Mesendoderm (in vitro differentiated cells): ENCODE measurements around the gene SFXN4.

ENCODE experiments used
- DNase-seq: peaks from one replicate; pipeline ENCODE4 v3.0.0; 2013
- H2AK5ac ChIP-seq: 2 replicates; pipeline ENCODE4 v1.6.1; 2013; ENCODE audit warnings: low read length, inconsistent platforms
- H2BK120ac ChIP-seq: 2 replicates; pipeline ENCODE4 v1.6.1; 2013; ENCODE audit warnings: low read depth, mild to moderate bottlenecking, low read length, moderate library complexity, mixed read lengths
- H2BK15ac ChIP-seq: replicated peaks from 2 replicates; pipeline ENCODE4 v1.6.1; 2013; ENCODE audit warnings: low read depth, mild to moderate bottlenecking, moderate library complexity
- H2BK5ac ChIP-seq: 2 replicates; pipeline ENCODE4 v1.6.1; 2013; ENCODE audit warnings: low read length, inconsistent platforms
- H3K18ac ChIP-seq: 2 replicates; pipeline ENCODE4 v1.6.1; 2013; ENCODE audit warnings: mild to moderate bottlenecking, low read length, mixed read lengths
- H3K23ac ChIP-seq: one replicate; pipeline ENCODE4 v1.6.1; 2013; ENCODE audit warnings: low read length
- H3K27ac ChIP-seq: 2 replicates; pipeline ENCODE4 v1.5.1; 2013; ENCODE audit warnings: low read depth, mild to moderate bottlenecking, inconsistent platforms, low read length, moderate library complexity
- H3K27me3 ChIP-seq: 2 replicates; pipeline ENCODE4 v1.6.1; 2013; ENCODE audit warnings: low read length, control low read depth, mild to moderate bottlenecking, inconsistent platforms; ENCODE audit not compliant: insufficient read depth, poor library complexity
- H3K36me3 ChIP-seq: 2 replicates; pipeline ENCODE4 v1.6.1; 2013; ENCODE audit warnings: low read length, inconsistent platforms; ENCODE audit not compliant: control insufficient read depth, insufficient read depth
- H3K4ac ChIP-seq: one replicate; pipeline ENCODE4 v1.6.1; 2013; ENCODE audit warnings: low read depth, mild to moderate bottlenecking, low read length, moderate library complexity
- H3K4me1 ChIP-seq: 2 replicates; pipeline ENCODE4 v1.6.1; 2013; ENCODE audit warnings: low read depth, low read length, inconsistent platforms; ENCODE audit not compliant: control insufficient read depth
- H3K4me2 ChIP-seq: 2 replicates; pipeline ENCODE4 v1.6.1; 2013; ENCODE audit warnings: low read length
- H3K4me3 ChIP-seq: 2 replicates; pipeline ENCODE4 v1.5.1; 2013; ENCODE audit warnings: mild to moderate bottlenecking, low read length
- H3K56ac ChIP-seq: one replicate; pipeline ENCODE4 v1.6.1; 2013; ENCODE audit warnings: low read length
- H3K79me1 ChIP-seq: 2 replicates; pipeline ENCODE4 v1.6.1; 2013; ENCODE audit warnings: low read length, inconsistent platforms
- H3K79me2 ChIP-seq: 2 replicates; pipeline ENCODE4 v1.6.1; 2013; ENCODE audit warnings: mild to moderate bottlenecking, low read length; ENCODE audit not compliant: control insufficient read depth, insufficient read depth
- H3K9ac ChIP-seq: 2 replicates; pipeline ENCODE4 v1.6.1; 2013; ENCODE audit warnings: low read length, inconsistent platforms
- H4K5ac ChIP-seq: one replicate; pipeline ENCODE4 v1.6.1; 2013; ENCODE audit warnings: low read length
- H4K8ac ChIP-seq: one replicate; pipeline ENCODE4 v1.6.1; 2013; ENCODE audit warnings: low read depth, mild to moderate bottlenecking, control low read depth, low read length, moderate library complexity
- WGBS: extraction: QIAGEN DNeasy Blood & Tissue Kit; methylation state at CpG from one replicate; pipeline ENCODE4 v1.1.7; 2013; ENCODE audit warnings: low lambda C conversion rate, missing lambda C conversion rate; ENCODE audit not compliant: insufficient coverage; ENCODE audit errors: extremely low coverage; 5-methylcytosine and 5-hydroxymethylcytosine counted together

SFXN4 gene

GRCh38 chr10:119205894-119206602 is 40.5 kb upstream of the SFXN4 start:
- H3K4me1 ChIP-seq = peaks cover 3% of the 10 kb centered on the region
- H3K4me3 ChIP-seq = no peak overlapping the region
- peak overlapping the region; percentile 30 for H3K4me2 ChIP-seq
- no peaks in the 10 kb centered on the region for H3K36me3 ChIP-seq
- peak overlapping the region; percentile 90 for H3K27ac ChIP-seq
- no peak overlapping the region for H3K4ac ChIP-seq
- H3K79me1 ChIP-seq = no peaks in the 10 kb centered on the region
- H3K27me3 ChIP-seq = peaks cover 8% of the 10 kb centered on the region
- no peak overlapping the region for H2AK5ac ChIP-seq
- no peak overlapping the region for H2BK15ac ChIP-seq
- no peak overlapping the region for H4K5ac ChIP-seq
- H4K8ac ChIP-seq = peak overlapping the region; percentile 78
- no peak overlapping the region for H2BK5ac ChIP-seq
- H3K23ac ChIP-seq = no peak overlapping the region
- DNase-seq = peak; percentile 72
- peak overlapping the region; percentile 80 for H3K9ac ChIP-seq
- H3K79me2 ChIP-seq = no peaks in the 10 kb centered on the region
- no peak overlapping the region for H3K18ac ChIP-seq
- H3K56ac ChIP-seq = peak overlapping the region; percentile 45
- WGBS = no CpG with 5 or more reads among the region's 17 CpGs
- no peak overlapping the region for H2BK120ac ChIP-seq

DNA sequence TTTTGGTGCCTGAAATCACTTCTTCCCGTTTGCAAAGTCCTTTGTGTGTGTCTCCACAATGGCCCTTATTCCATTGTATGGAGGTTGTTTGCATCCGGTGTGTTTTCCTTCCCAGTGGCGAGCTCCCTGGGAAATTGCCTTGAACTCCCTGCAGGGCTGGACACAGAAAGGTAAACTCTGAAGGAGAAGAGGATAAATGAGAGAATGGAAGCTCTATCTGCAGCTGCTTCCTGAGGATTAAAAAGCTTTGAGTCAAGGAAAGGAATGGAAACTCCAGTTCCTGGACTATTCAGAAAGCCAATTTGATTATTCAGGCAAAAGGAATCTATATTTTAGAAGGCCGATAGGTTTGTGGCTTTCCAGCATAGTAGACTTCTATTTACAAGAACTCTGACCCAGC is 37.5 kb upstream of the SFXN4 start:
- Histone ChIP-seq H3K18ac (no peak overlapping the region), H2BK5ac (no peak overlapping the region), H3K27ac (no peak overlapping the region), H3K56ac (no peak overlapping the region), H3K4me2 (no peak overlapping the region), H2BK15ac (no peak overlapping the region), H4K8ac (no peak overlapping the region), H3K79me2 (no peaks in the 10 kb centered on the region), H3K36me3 (no peaks in the 10 kb centered on the region), H2AK5ac (no peak overlapping the region), H3K27me3 (no peaks in the 10 kb centered on the region), H4K5ac (no peak overlapping the region), H3K79me1 (no peaks in the 10 kb centered on the region), H3K4ac (no peak overlapping the region), H3K4me3 (no peak overlapping the region), H2BK120ac (no peak overlapping the region), H3K9ac (no peak overlapping the region), H3K23ac (no peak overlapping the region), H3K4me1 (no peaks in the 10 kb centered on the region)
- WGBS = no CpG with 5 or more reads among the region's 4 CpGs
- DNase-seq = no peak

DNA sequence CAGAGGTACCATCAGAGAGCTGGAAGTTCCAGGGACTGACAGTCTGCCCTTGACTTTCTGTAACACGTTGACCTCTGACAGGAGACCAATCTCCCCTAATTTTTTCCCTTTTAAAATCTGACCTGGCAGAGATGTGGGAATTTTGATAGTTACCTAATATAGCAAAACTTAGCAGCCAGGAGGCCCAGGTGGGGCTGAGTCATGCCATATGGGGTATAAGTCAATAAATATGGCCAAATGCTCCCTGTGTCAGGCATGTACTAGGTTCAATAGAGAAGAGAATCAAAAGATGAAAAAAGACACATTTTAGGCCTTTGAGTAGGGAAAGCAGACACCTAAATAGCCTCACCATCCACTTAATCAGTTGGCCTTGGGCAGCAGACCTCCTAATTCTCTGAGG is 35.7 kb upstream of the SFXN4 start:
- no peak overlapping the region for H2BK120ac ChIP-seq
- no peak overlapping the region for H3K27ac ChIP-seq
- H3K56ac ChIP-seq = no peak overlapping the region
- no CpG with 5 or more reads among the region's 1 CpG for WGBS
- H4K8ac ChIP-seq = no peak overlapping the region
- no peaks in the 10 kb centered on the region for H3K4me1 ChIP-seq
- no peaks in the 10 kb centered on the region for H3K36me3 ChIP-seq
- no peak overlapping the region for H2AK5ac ChIP-seq
- no peak overlapping the region for H3K9ac ChIP-seq
- no peak overlapping the region for H3K18ac ChIP-seq
- H3K79me2 ChIP-seq = no peaks in the 10 kb centered on the region
- H3K4me2 ChIP-seq = no peak overlapping the region
- no peaks in the 10 kb centered on the region for H3K79me1 ChIP-seq
- no peak overlapping the region for H2BK15ac ChIP-seq
- DNase-seq = no peak
- no peak overlapping the region for H3K4ac ChIP-seq
- H3K23ac ChIP-seq = no peak overlapping the region
- H2BK5ac ChIP-seq = no peak overlapping the region
- no peak overlapping the region for H4K5ac ChIP-seq
- no peaks in the 10 kb centered on the region for H3K27me3 ChIP-seq
- H3K4me3 ChIP-seq = no peak overlapping the region

DNA sequence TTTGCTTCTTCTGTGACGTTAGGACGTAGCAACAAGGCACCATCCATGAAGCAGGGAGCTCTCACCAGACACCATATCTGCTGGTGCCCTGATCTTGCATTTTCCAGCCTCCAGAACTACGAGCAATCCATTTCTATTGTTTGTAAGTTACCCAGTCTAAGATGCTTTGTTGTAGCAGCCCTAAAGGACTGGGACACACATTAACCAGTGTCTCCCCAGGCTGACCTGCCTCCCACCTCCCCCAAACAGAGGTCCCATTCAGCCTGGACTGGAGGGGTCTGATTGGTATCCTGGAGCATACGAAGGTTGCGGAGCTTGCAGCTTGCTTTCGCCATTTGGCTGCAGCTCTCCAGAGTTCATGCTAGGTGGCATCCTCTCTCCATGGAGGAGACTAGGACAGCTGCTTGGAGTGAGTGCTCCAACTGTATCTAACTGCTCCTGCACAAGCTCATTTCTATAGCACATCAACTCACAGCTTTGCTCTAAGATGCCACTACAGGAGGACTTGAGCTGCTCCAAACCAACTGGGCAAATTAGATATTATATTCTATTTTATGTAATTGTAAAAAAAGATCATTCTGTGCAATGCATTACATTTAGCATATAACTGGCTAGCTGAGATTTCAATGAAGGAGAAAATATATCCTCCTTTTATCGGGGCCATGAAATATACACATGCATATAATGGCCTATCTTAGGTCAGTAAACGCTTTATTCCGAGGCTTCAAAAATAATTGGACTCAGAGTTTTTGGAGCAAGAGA is 33.9 kb upstream of the SFXN4 start:
- Histone ChIP-seq H3K18ac (no peak overlapping the region), H3K27ac (no peak overlapping the region), H4K8ac (no peak overlapping the region), H2BK5ac (no peak overlapping the region), H3K4me3 (no peak overlapping the region), H3K79me2 (no peaks in the 10 kb centered on the region), H3K4me1 (no peaks in the 10 kb centered on the region), H3K9ac (no peak overlapping the region), H3K79me1 (no peaks in the 10 kb centered on the region), H2AK5ac (no peak overlapping the region), H3K56ac (no peak overlapping the region), H2BK15ac (no peak overlapping the region), H3K27me3 (no peaks in the 10 kb centered on the region), H3K4ac (no peak overlapping the region), H3K4me2 (no peak overlapping the region), H3K36me3 (no peaks in the 10 kb centered on the region), H2BK120ac (no peak overlapping the region), H3K23ac (no peak overlapping the region), H4K5ac (no peak overlapping the region)
- peak; percentile 90 for DNase-seq
- no CpG with 5 or more reads among the region's 9 CpGs for WGBS

DNA sequence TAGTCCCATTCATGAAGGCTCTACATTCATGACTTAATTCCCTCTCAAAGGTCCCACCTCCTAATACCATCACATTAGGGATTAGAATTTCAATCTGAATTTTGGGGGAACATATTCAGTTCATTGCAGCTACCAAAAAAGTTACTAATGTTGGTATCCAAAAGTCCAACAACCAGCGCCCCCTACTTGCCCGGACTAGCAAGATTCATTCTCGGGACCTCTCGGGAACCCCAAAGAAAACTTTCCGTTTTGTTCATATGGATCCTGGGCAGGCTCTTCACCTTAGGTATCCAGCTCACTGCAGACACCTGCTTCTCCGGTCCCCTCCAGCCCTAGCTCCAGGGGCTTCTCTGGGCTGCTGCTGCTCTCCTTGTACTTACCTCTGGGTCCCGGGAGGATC is 32.9 kb upstream of the SFXN4 start:
- Histone ChIP-seq H3K79me1 (no peaks in the 10 kb centered on the region), H3K36me3 (no peaks in the 10 kb centered on the region), H2AK5ac (no peak overlapping the region), H3K27ac (no peak overlapping the region), H4K8ac (no peak overlapping the region), H2BK5ac (no peak overlapping the region), H3K9ac (no peak overlapping the region), H3K79me2 (no peaks in the 10 kb centered on the region), H2BK120ac (no peak overlapping the region), H3K4me2 (no peak overlapping the region), H2BK15ac (no peak overlapping the region), H4K5ac (no peak overlapping the region), H3K23ac (no peak overlapping the region), H3K56ac (no peak overlapping the region), H3K4me1 (no peaks in the 10 kb centered on the region), H3K4me3 (no peak overlapping the region), H3K4ac (no peak overlapping the region), H3K18ac (no peak overlapping the region), H3K27me3 (no peaks in the 10 kb centered on the region)
- no CpG with 5 or more reads among the region's 7 CpGs for WGBS
- no peak for DNase-seq
